ENCODE data around the gene ITGAX.

Gene ITGAX

DNA sequence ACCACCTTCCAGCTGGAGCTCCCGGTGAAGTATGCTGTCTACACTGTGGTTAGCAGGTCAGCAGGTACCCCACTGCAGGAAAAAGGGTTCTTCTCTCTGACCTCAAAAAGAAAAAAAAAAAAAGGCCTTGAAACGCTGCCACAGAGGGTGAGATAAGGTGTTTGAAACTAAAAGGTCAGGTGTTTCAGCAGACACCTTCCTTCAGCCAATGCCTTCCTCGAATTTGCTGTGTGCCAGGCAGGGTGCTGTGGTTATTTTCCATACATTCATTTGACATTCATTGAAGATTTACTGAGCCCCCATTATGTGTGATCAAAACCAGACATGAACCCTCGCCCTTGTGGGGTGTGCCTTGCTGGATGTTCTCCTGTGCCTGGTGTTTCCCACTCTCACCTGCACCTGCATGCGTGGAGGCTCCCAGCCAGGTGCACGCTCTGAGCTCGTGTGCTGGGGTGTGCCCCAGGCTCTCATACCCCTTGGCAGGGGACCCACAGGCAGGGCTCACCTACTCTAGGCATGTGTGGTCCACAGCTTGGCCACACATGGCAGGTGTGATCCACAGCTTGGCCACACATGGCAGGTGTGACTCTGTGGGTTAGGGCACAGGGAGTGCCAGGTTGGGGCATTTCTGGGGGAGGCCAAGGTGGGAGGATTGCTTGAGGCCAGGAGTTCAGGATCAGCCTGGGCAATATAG is 22.4 kb downstream of the ITGAX start:
- Histone ChIP-seq H3K9ac (ENCODE audit: low read length) (no peak overlapping the region), H3K27ac (ENCODE audit: low read depth, low read length) (no peak overlapping the region), H3K4me3 (ENCODE audit: low read depth, low read length) (no peak overlapping the region), H3K4me1 (ENCODE audit: control insufficient read depth, insufficient read depth, low read length) (peaks cover 2% of the 10 kb centered on the region), H3K36me3 (ENCODE audit: control insufficient read depth, insufficient read depth, low read length) (no peaks in the 10 kb centered on the region), H3K9me3 (ENCODE audit: control insufficient read depth, insufficient read depth, low read depth, low read length) (0 out of 2 replicates have a peak, but pooled peaks cover 4% of the 10 kb centered on the region), H3K27me3 (ENCODE audit: control insufficient read depth, insufficient read depth, low read length) (no peaks in the 10 kb centered on the region)

DNA sequence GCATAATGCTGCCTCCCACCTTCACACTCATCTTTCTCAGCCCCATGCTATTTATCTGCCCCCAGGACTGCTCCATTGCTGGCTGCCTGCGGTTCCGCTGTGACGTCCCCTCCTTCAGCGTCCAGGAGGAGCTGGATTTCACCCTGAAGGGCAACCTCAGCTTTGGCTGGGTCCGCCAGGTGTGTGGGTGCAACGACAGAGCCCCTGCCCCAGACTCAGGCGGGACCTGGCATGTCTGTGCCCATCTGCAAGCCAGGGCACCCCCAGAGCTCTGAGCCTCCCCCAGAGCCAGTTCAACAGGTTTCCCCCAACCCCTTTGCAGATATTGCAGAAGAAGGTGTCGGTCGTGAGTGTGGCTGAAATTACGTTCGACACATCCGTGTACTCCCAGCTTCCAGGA is 25.2 kb downstream of the ITGAX start:
- H3K9ac ChIP-seq (ENCODE audit: low read length): no peak overlapping the region
- H3K27ac ChIP-seq (ENCODE audit: low read depth, low read length): no peak overlapping the region
- no peaks in the 10 kb centered on the region for H3K27me3 ChIP-seq (ENCODE audit: control insufficient read depth, insufficient read depth, low read length)

DNA sequence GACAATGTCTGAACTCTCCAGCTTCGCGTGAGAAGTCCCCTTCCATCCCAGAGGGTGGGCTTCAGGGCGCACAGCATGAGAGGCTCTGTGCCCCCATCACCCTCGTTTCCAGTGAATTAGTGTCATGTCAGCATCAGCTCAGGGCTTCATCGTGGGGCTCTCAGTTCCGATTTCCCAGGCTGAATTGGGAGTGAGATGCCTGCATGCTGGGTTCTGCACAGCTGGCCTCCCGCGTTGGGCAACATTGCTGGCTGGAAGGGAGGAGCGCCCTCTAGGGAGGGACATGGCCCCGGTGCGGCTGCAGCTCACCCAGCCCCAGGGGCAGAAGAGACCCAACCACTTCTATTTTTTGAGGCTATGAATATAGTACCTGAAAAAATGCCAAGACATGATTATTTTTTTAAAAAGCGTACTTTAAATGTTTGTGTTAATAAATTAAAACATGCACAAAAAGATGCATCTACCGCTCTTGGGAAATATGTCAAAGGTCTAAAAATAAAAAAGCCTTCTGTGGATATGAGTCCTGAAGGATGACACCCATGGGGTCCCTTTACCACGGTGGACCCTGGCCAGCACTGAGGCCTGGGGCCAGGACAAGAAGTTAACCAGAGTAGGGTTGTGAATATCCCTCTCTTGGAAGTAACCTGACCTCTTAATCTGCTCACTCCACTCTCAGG is 27.6 kb downstream of the ITGAX start:
- Histone ChIP-seq H3K36me3 (ENCODE audit: control insufficient read depth, insufficient read depth, low read length) (no peaks in the 10 kb centered on the region), H3K4me1 (ENCODE audit: control insufficient read depth, insufficient read depth, low read length) (peaks cover 4% of the 10 kb centered on the region), H3K27me3 (ENCODE audit: control insufficient read depth, insufficient read depth, low read length) (no peaks in the 10 kb centered on the region), H3K27ac (ENCODE audit: low read depth, low read length) (no peak overlapping the region), H3K9me3 (ENCODE audit: control insufficient read depth, insufficient read depth, low read depth, low read length) (no peaks in the 10 kb centered on the region), H3K9ac (ENCODE audit: low read length) (no peak overlapping the region), H3K4me3 (ENCODE audit: low read depth, low read length) (no peak overlapping the region)

More for the DNA sequence above, 25.2 kb downstream of the ITGAX start:
- Histone ChIP-seq H3K36me3 (ENCODE audit: control insufficient read depth, insufficient read depth, low read length) (no peaks in the 10 kb centered on the region), H3K4me3 (ENCODE audit: low read depth, low read length) (no peak overlapping the region), H3K4me1 (ENCODE audit: control insufficient read depth, insufficient read depth, low read length) (peaks cover 4% of the 10 kb centered on the region), H3K9me3 (ENCODE audit: control insufficient read depth, insufficient read depth, low read depth, low read length) (0 out of 2 replicates have a peak, but pooled peaks cover 2% of the 10 kb centered on the region)

DNA sequence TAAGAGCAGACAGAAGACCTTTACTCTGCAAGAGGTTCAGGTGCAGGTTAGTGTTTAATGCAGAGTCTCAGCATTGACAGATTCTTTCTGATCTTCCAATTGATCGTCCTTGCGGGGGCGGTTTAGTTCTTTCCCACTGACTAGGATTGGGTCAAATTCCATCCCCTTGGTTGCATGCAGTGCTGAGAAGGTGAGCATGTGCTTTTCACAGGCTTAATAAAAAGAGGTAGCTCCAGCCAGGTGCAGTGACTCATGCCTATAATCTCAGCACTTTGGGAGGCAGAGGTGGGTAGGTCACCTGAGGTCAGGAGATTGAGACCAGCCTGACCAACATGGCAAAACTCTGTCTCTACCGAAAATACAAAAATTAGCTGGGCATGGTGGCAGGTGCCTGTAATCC is 30.7 kb downstream of the ITGAX start:
- Histone ChIP-seq H3K27me3 (ENCODE audit: control insufficient read depth, insufficient read depth, low read length) (no peaks in the 10 kb centered on the region), H3K9ac (ENCODE audit: low read length) (no peak overlapping the region), H3K4me3 (ENCODE audit: low read depth, low read length) (no peak overlapping the region), H3K36me3 (ENCODE audit: control insufficient read depth, insufficient read depth, low read length) (no peaks in the 10 kb centered on the region), H3K9me3 (ENCODE audit: control insufficient read depth, insufficient read depth, low read depth, low read length) (no peaks in the 10 kb centered on the region), H3K27ac (ENCODE audit: low read depth, low read length) (no peak overlapping the region), H3K4me1 (ENCODE audit: control insufficient read depth, insufficient read depth, low read length) (peaks cover 4% of the 10 kb centered on the region)

DNA sequence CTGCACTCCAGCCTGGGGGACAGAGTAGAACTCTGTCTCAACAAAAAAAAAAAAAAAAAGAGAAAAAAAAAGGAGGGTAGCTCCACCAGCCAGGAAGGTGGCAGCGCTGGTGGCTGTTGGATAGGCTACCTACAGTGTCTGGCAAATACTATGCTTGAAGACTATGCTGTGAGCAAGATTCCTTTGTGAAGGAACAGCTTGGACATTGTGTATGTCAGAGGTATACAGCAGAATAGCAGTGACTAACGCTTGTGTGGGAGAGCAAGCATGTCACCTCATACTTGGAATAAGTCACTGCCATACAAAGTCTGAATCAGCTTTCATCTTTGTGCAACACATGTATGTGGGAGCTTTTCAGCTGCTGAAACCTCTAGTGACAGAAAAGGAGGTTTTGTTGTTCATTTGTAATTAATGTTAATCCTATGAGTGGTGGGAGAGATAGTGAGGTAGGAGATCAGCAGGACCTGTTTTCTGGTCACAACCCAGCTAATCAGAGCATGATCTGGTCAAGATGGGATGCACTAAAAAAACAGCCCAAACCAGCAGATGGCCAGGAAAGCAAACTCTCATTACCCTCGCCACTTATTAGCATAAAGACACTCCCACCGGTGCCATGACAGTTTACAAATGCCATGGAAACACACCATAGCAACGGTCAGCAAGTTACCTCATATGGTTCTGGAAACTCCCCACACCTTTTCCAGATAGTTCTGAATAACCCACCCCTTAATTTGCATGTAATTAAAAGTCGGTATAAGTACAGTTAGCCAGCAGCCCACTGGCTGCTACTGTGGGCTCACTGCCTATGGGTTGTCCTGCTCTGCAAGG is 31.4 kb downstream of the ITGAX start:
- Histone ChIP-seq H3K9me3 (ENCODE audit: control insufficient read depth, insufficient read depth, low read depth, low read length) (no peaks in the 10 kb centered on the region), H3K27ac (ENCODE audit: low read depth, low read length) (no peak overlapping the region), H3K27me3 (ENCODE audit: control insufficient read depth, insufficient read depth, low read length) (no peaks in the 10 kb centered on the region), H3K4me1 (ENCODE audit: control insufficient read depth, insufficient read depth, low read length) (peaks cover 4% of the 10 kb centered on the region), H3K9ac (ENCODE audit: low read length) (no peak overlapping the region), H3K4me3 (ENCODE audit: low read depth, low read length) (no peak overlapping the region), H3K36me3 (ENCODE audit: control insufficient read depth, insufficient read depth, low read length) (no peaks in the 10 kb centered on the region)

DNA sequence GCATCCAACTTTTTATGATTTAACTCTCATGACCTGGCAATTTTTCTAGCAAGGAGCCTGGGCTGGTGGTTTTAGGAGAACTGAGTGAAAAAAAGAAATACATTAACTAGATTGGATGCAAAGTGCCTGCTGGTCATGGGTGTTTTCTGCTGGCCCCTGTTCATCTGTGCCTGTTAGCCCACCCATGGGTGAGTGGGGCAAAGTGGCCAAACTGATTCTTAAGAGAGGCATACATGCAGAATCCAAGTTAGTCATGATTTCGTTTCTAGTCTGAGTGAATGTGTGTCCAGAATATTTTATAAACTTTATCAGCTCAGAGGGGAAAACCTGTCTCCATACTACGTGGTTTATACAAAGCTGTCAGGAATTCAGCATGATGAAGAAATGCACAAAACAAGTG is 33.6 kb downstream of the ITGAX start:
- H3K4me3 ChIP-seq (ENCODE audit: low read depth, low read length): no peak overlapping the region
- H3K27me3 ChIP-seq (ENCODE audit: control insufficient read depth, insufficient read depth, low read length): no peaks in the 10 kb centered on the region
- H3K4me1 ChIP-seq (ENCODE audit: control insufficient read depth, insufficient read depth, low read length): peaks cover 4% of the 10 kb centered on the region; the same call in 1 of the 2 replicates
- no peaks in the 10 kb centered on the region for H3K36me3 ChIP-seq (ENCODE audit: control insufficient read depth, insufficient read depth, low read length)
- no peak overlapping the region for H3K9ac ChIP-seq (ENCODE audit: low read length)
- H3K9me3 ChIP-seq (ENCODE audit: control insufficient read depth, insufficient read depth, low read depth, low read length): no peaks in the 10 kb centered on the region
- H3K27ac ChIP-seq (ENCODE audit: low read depth, low read length): no peak overlapping the region

DNA sequence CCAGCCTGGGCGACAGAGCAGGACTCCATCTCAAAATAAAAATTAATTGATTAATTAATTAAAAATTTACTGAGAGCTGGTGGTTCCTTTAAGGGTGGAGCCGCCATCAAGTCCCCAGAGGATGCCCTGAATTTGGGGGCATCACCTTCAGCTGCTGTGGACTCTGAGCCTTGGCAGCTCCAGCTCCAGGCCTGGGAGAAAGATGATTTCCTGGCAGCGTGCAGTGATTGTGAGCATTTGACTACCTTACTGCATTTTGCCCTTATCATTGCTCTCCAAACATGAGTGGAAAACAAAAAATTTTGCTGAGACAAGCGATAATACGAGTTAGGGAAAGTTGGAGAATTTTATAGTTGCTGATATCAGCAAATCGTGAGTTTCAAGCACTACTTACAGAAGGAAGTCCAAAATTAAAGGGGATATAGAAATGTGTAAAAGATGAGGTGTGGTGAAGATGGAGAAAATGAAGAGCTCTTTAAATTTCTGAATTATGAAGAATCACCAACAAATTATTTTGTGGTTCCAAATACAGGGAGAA is 35.6 kb downstream of the ITGAX start:
- no peak overlapping the region for H3K4me3 ChIP-seq (ENCODE audit: low read depth, low read length)
- no peak overlapping the region for H3K27ac ChIP-seq (ENCODE audit: low read depth, low read length)
- H3K4me1 ChIP-seq (ENCODE audit: control insufficient read depth, insufficient read depth, low read length): peaks cover 4% of the 10 kb centered on the region; the same call in 1 of the 2 replicates
- H3K9ac ChIP-seq (ENCODE audit: low read length): no peak overlapping the region
- H3K9me3 ChIP-seq (ENCODE audit: control insufficient read depth, insufficient read depth, low read depth, low read length): no peaks in the 10 kb centered on the region
- no peaks in the 10 kb centered on the region for H3K27me3 ChIP-seq (ENCODE audit: control insufficient read depth, insufficient read depth, low read length)
- no peaks in the 10 kb centered on the region for H3K36me3 ChIP-seq (ENCODE audit: control insufficient read depth, insufficient read depth, low read length)

DNA sequence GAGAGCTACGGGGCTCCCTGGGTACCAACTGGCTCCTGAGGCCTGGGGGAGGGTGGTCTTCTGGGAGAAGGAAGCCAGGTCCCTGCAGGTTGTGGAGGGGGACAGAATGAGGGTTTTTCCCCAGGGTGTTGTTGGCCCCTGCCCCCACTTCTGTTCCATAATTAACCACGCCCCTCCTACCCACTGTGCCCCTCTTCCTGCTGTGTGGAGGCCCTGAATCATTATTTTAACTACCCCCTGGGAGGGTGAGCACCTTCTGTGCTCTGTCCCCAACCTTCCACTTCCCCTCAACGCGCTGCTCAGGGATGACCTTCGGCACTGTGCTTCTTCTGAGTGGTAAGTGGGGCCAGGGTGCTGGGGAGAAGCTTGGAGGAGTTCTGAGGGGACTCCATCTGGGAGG is 38.1 kb downstream of the ITGAX start, which contains the start of gene ITGAD:
ITGAD (plus strand) TSS at position 280 of the 400 bp plus-strand sequence; CDS start at position 306, 26 bp downstream.
- Histone ChIP-seq H3K4me1 (ENCODE audit: control insufficient read depth, insufficient read depth, low read length) (peaks cover 4% of the 10 kb centered on the region; the same call in 1 of the 2 replicates), H3K4me3 (ENCODE audit: low read depth, low read length) (no peak within 1 kb of the TSS), H3K9ac (ENCODE audit: low read length) (no peak within 1 kb of the TSS), H3K36me3 (ENCODE audit: control insufficient read depth, insufficient read depth, low read length) (no peaks in the 10 kb centered on the region), H3K27me3 (ENCODE audit: control insufficient read depth, insufficient read depth, low read length) (no peaks in the 10 kb centered on the region), H3K9me3 (ENCODE audit: control insufficient read depth, insufficient read depth, low read depth, low read length) (no peaks in the 10 kb centered on the region), H3K27ac (ENCODE audit: low read depth, low read length) (no peak within 1 kb of the TSS)

DNA sequence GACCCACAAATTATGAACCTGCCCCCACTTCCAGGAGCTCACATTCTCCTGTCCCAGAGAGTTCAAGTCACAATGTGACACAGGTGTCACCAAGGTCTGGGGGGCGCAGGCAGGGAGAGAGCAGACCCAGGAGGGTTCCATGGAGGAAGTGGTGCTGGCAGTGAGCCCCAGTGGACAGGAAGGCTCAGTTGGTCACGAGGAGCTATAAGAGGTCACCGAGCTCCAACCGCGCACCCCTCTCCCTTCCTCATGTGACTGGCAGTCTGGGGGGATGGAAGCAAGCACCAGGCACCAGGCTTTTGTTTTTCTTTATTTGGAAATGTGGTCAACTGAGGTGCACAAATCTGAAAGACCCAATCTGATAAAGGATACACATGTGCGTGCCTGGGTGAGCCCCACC is 40.7 kb downstream of the ITGAX start:
- Histone ChIP-seq H3K4me3 (ENCODE audit: low read depth, low read length) (no peak overlapping the region), H3K27ac (ENCODE audit: low read depth, low read length) (no peak overlapping the region), H3K36me3 (ENCODE audit: control insufficient read depth, insufficient read depth, low read length) (no peaks in the 10 kb centered on the region)

DNA sequence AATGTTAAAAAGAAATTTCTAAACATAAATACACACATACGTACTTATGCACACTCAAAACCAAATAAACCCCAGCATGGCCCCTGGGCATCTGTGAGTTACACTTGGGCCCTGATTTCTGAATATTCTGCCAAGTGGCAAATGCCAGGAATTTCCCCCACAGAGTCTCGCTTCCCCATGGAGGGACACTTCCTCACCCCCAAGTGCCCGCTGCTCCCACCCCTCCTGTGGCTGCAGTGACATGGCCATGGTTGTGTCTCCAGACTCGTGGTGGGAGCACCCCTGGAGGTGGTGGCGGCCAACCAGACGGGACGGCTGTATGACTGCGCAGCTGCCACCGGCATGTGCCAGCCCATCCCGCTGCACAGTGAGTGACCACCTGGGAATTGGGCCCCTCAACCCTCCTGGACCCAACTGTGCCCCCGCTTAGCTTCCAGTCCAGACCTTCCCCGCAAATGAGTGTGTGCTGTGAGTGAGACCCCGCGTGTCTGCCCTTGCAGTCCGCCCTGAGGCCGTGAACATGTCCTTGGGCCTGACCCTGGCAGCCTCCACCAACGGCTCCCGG is 42.2 kb downstream of the ITGAX start:
- Histone ChIP-seq H3K27ac (ENCODE audit: low read depth, low read length) (no peak overlapping the region), H3K27me3 (ENCODE audit: control insufficient read depth, insufficient read depth, low read length) (no peaks in the 10 kb centered on the region), H3K9me3 (ENCODE audit: control insufficient read depth, insufficient read depth, low read depth, low read length) (peaks cover 8% of the 10 kb centered on the region; the same call in 1 of the 2 replicates), H3K4me3 (ENCODE audit: low read depth, low read length) (no peak overlapping the region), H3K36me3 (ENCODE audit: control insufficient read depth, insufficient read depth, low read length) (no peaks in the 10 kb centered on the region), H3K9ac (ENCODE audit: low read length) (no peak overlapping the region), H3K4me1 (ENCODE audit: control insufficient read depth, insufficient read depth, low read length) (peaks cover 4% of the 10 kb centered on the region; the same call in 1 of the 2 replicates)

More for the DNA sequence above, 40.7 kb downstream of the ITGAX start:
- no peaks in the 10 kb centered on the region for H3K27me3 ChIP-seq (ENCODE audit: control insufficient read depth, insufficient read depth, low read length)
- H3K4me1 ChIP-seq (ENCODE audit: control insufficient read depth, insufficient read depth, low read length): peaks cover 4% of the 10 kb centered on the region; the same call in 1 of the 2 replicates
- H3K9ac ChIP-seq (ENCODE audit: low read length): no peak overlapping the region
- peaks cover 8% of the 10 kb centered on the region; the same call in 1 of the 2 replicates for H3K9me3 ChIP-seq (ENCODE audit: control insufficient read depth, insufficient read depth, low read depth, low read length)
